Suppressor macrophage (primary cell): Measurements from ENCODE around the gene LHPP.
A peak's percentile ranks its signal among the peaks of the same experiment; 100 is the strongest.

Experiments
- DNase-seq, 4 experiments: peaks; one replicate each; pipeline ENCODE4 v3.0.0-alpha.2; 2020 to 2022

The LHPP gene

GRCh38 chr10:124596962-124597845 is 135.6 kb downstream of the LHPP start:
- DNase-seq = no peak

DNA sequence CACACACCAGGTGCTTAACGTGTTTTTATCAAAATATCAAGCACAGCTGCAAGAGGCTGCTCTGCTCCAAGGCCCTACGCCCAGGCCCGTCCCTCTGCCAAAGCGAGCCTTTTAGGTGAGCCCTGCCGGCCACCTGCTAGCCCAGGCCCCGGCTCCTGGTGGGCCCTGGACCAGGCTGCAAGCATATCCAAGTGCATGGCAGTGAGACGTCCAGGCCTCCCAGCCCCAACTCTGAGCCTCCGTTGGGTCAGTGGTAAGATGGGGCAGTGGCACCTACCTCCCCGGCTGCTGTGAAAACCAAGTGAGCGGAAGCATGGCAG is 136.2 kb downstream of the LHPP start:
- DNase-seq = no peak

- no peak for DNase-seq
Measured at GRCh38 chr10:124598196-124598595, 136.6 kb downstream of the LHPP start.

- DNase-seq = no peak
Measured at GRCh38 chr10:124598773-124599587, 137.4 kb downstream of the LHPP start.

DNA sequence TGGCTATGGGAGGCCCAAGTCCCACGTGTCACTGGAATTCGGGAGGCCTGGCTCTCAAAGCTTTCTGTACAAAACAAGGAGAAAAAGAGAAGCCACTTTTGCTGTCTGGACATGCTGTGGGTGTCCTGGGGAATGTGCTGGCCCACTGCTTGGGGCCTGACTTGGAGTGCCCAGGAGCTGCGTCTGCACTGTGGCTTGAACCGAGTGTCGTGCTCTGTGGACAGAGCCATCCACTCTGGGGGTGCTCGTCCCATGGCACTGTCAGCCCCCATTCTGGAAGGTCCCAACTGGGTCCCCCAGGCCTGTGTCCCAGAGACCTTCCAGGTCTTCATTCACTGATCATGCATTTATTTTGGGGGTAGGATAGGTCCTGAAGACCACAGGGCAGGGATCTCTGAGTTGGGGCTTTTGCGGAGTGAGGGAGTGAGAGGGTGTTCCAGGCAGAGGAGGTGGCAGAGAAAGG is 138.0 kb downstream of the LHPP start:
- DNase-seq = no peak

- DNase-seq = no peak
Measured at GRCh38 chr10:124600051-124600880, 138.6 kb downstream of the LHPP start.

DNA sequence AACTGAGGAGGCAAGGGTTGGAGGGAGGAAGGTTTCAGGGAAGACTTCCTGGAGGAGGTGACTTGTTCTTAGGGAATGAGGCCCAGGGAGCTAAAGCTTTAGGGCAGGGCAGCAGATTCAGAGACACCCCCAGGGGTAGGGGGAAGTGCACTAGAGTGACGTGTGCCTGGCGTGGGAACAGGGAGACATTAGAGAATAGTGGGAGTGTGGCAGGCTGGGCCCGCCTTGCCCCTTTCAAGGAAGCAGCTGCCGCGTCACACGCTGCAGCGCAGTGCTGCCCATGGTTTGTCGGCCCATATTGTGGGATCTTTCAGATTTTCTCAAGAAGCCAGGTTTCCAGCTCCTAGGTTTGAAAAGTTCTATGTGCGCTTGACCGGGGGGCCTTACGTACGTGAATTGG is 139.4 kb downstream of the LHPP start:
- peak in 1 of 4 experiments; percentile 16 for DNase-seq

- DNase-seq = no peak
Measured at GRCh38 chr10:124601431-124602120, 140.0 kb downstream of the LHPP start.

DNA sequence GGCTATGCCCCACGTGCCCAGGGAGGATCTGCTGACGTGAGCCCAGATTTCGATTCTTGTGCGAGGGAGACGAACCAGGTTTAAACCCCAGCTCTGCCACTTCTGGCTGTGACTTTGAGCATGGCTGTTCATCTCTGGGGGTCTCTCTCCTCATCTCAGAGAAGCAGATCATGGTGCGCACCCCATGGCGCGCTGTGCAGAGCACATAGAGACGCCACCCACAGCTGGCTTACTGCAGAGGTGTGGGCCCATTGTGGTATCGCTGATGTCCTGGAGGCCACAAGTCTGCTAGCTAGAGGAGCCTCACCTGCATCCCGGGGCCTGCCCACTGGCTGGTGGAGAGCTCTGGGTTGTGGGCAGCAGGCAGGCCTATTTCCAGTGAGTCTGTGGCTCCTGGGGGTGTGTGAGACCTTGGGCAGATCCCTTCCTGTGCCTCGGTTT is 140.5 kb downstream of the LHPP start:
- no peak for DNase-seq

- DNase-seq = no peak
Measured at GRCh38 chr10:124602646-124603365, 141.2 kb downstream of the LHPP start.

DNA sequence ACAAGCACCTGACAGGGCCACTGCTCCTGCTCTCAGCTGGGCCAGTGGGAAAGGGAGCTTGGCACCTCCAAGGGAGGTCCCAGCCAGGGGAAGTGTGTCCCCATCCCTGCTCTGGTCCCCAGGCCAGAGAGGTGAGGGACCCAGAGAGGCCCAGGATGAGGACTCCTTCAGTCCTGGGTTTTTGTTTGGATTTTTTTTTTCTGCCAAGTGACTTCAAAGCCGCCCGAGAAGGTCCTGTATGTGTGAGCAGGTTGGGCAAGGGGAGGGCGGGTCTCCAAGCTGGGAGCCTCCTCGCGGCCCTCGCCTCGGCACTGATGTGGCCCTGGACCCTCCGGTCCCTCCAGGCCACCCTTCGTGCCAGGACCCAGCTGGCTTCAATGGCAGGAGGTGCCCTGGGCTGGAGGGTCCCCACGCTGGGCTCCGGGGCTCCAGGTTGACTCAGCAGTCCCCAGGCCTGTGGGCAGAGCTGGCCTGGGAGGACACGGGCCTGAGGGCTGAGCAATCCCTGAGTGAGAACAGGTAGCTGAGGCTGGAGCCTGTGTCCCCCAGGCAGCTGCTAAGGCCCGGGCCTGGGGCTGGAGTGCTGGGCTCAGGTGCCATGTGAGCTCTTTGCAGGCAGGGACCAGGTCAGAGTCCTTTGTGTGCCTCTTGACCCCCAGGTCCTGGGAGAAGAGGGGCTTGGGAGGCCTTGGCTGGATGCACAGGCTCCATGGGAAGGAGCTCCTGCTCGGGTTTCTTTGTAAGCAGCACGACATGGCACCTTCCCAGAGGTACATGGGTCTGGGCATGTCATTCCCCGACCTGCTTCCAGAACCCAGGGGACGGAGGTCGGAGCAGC is 142.0 kb downstream of the LHPP start:
- DNase-seq = no peak

DNA sequence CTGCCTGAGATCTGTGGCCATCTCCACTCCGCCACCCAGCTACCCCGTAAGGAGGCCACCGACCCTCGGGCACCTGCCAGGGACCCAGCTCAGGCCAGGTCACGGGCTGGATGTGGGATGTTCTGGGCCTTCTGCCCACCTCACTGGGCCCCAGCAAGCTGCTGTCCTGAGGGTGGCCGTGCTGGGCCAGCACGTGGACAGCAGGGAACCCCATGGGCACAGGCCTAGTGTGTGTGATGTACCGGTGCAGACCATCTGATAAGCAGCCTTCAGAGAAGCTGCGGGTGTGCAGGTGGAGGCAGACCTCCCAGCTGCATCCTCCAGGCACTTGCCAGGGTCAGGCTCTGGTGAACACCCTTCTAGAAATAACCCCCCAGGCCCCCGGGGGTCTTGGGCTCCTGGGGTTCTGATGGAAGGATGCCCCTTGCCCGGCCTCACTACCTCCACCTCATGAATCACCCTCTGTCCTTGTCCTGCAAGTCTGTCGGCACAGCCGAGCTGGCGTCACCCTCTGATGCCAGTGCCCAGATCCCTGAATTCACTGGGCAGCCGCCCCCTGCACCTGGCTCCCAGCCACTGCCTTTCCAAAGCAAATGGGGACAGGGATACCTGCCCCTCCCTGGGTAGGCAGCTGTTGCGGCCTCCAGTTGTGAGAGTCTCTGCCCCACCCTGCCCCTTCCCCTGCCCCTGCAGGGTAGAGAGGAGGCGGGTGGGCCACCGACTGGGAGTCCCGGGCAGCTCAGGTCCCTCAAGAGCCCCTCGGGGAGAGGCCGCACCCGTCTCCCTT is 142.8 kb downstream of the LHPP start:
- DNase-seq = no peak

DNA sequence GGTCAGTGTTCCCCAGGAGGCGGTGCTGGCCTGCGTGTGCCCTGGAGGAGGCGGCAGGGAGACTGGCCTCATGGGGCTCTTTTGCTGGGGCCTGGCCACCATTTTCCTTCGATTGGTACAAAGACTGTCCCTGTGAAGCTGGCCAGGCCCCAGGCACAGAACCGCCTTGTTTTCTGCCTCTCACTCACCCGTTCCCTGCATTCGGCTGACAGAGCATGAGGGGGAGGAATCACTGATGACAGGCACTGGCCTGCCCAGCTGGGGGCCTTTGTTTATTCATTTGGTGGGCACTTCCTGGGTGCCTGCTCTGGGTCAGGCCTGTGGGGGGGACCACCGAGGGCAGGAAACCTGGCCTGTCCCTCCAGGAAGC is 143.4 kb downstream of the LHPP start:
- no peak for DNase-seq

- no peak for DNase-seq
Measured at GRCh38 chr10:124605481-124605855, 143.8 kb downstream of the LHPP start.

DNA sequence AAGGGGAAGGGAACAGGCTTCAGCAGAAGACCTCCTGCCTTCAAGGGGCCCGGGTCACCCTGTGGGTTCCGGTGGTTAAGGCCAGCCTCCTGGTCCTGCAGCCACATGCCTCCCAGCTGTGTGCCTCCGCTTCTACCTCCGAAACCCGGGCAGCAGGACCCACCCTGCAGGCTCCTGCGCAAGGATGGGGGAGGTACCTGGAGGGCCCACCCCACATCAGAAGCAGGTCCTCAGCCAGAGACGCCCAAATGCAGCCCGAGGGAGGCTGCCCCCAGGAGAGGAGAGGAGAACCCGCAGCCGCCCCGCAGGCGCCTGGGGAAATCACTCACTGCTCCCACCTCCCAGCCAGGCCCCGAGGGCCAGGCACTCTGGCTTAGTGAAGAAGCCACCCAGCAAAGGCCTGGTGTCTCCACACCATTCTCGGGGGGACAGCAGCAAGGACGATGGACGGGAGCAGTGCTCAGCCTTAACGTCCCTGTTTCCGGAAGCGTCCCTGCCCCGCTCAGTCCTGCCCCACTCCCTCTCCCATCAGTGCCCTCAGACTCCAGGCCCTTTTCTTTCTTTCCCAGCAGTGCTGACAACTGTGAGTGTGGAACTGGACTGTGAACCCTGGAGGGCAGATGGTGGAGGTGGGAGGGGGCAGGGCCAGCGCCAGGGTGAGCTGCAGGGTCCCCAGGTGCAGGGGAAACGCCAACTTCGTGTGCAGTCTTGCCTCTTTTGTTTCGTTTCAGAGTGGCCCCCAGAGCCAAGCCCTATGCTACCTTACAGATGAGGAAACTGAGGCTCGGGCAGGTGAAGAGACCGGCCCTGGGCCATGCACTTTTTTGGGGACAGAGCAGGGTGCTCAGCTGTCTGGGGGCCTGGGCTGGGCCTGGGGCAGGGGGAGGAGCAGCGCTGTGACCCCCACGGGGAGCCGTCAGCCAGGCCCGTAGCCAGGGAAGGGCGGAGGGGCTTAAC is 144.5 kb downstream of the LHPP start:
- no peak for DNase-seq

DNA sequence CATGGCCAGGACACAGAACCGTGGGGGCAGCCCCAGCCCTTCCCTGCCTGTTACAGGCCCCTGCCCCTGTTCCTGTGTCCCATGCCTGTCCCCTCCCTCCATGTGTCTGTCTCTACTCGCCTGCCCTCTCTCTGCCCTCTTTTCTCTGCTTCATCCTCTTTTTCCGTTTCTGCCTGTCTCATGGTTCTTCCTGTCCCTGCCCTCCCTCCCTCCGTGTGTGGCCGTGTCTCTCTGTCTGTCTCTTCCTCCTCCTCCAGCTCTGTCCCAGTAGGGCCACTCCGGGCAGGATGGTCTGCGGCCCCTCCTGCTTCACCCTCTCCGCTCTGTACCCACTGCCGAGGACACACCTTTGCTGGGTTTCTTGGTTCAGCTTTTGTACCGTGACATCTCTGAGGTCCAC is 145.2 kb downstream of the LHPP start:
- DNase-seq = peak in 2 of 4 experiments; percentile 20 to 25

GRCh38 chr10:124607693-124608092 is 146.1 kb downstream of the LHPP start:
- no peak for DNase-seq

DNA sequence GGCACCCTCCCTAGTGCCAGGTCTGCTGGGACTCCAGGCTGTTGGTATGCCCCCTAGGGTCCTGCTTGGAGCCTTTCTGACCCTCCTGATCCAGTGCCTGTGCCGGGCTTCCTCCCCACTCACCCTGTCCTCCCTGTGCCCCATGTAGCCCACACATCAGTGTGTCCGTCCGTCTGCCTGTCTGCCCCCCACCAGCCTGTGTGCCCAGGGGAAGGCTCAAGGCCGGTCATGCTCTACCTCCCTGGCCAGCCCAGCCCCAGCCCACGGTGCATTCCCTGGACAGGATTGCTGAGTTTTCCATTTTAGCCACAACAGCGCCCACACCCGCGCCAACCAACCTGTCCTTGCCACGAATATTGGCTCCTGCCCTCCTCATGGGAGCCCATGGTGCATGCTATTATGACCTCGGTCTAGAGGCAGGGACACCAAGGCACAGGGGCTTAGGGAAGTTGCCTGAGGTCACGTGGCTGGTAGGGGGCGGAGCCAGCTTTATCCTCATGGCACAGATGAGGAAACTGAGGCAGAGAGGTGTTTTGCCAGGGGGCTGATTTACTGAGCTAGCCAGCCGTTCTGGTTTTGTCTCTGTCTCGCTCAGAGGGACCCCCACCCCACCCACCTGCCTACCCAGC is 146.6 kb downstream of the LHPP start:
- DNase-seq = no peak
